ENCODE results near the gene LGALS13. TPM values are rescaled to one million over a fixed set of nuclear protein-coding genes. Genes with fewer than 3 reads are reported as not detected.

The LGALS13 gene
- total RNA-seq: not detected in 2 replicates
- not detected in 2 replicates for polyA plus RNA-seq
- polyA plus RNA-seq (2012): not detected in 2 replicates
- not detected in 2 replicates for polyA minus RNA-seq (ENCODE audit: low replicate concordance)

GRCh38 chr19:39602224-39602623, at the start of gene LGALS13:
LGALS13 (plus strand) TSS chr19:39602524; CDS start chr19:39602569, 45 bp downstream.
- H3K36me3 ChIP-seq (ENCODE audit: control insufficient read depth, insufficient read depth, low read length): no peaks in the 10 kb centered on the region
- H3K4me3 ChIP-seq (replicated peaks in 1 of 4; ENCODE audit: control extremely low read depth in 1 of 4, insufficient read depth in 1 of 4, low read depth in 3 of 4, low read length in 4 of 4): no peak within 1 kb of the TSS
- no peak within 1 kb of the TSS for H2AFZ ChIP-seq (ENCODE audit: low read length)
- no peak within 1 kb of the TSS for H3K27ac ChIP-seq (ENCODE audit: insufficient read depth, low read length)
- H3K27me3 ChIP-seq (ENCODE audit: control insufficient read depth, insufficient read depth, low read length): no peaks in the 10 kb centered on the region
- H3K79me2 ChIP-seq (ENCODE audit: control insufficient read depth, insufficient read depth, low read length): no peaks in the 10 kb centered on the region
- H4K20me1 ChIP-seq (ENCODE audit: control insufficient read depth, extremely low read depth, insufficient read depth, low read length): no peaks in the 10 kb centered on the region
- H3K4me1 ChIP-seq (ENCODE audit: control insufficient read depth, extremely low read depth, insufficient read depth, low read length): no peaks in the 10 kb centered on the region
- DNase-seq (ENCODE audit: low read depth in 2 of 2): no peak
- H3K9me3 ChIP-seq (ENCODE audit: control insufficient read depth, insufficient read depth, low read depth, low read length): no peaks in the 10 kb centered on the region
- H3K9ac ChIP-seq (ENCODE audit: insufficient read depth, low read length): no peak within 1 kb of the TSS
- H3K4me2 ChIP-seq (ENCODE audit: extremely low read depth, insufficient read depth, low read length): no peak within 1 kb of the TSS
- TF ChIP-seq EZH2 (IDR thresholded peaks at IDR 0.05; ENCODE audit: low read length, missing control alignments) (no peak), CTCF (conservative IDR thresholded peaks at IDR 0.05 in 1 of 2, IDR thresholded peaks at IDR 0.05 in 1 of 2; ENCODE audit: low read depth in 1 of 2, low read length in 2 of 2) (no peak)

GRCh38 chr19:39553082-39553652, 49.2 kb upstream of the LGALS13 start:
- no peak for DNase-seq (ENCODE audit: low read depth in 2 of 2)
- H3K4me2 ChIP-seq (ENCODE audit: extremely low read depth, insufficient read depth, low read length): no peak overlapping the region
- H3K4me1 ChIP-seq (ENCODE audit: control insufficient read depth, extremely low read depth, insufficient read depth, low read length): no peaks in the 10 kb centered on the region
- no peak overlapping the region for H2AFZ ChIP-seq (ENCODE audit: low read length)
- no peak overlapping the region for H3K9ac ChIP-seq (ENCODE audit: insufficient read depth, low read length)
- TF ChIP-seq CTCF (conservative IDR thresholded peaks at IDR 0.05 in 1 of 2, IDR thresholded peaks at IDR 0.05 in 1 of 2; ENCODE audit: low read depth in 1 of 2, low read length in 2 of 2) (no peak), EZH2 (IDR thresholded peaks at IDR 0.05; ENCODE audit: low read length, missing control alignments) (no peak)
- no peaks in the 10 kb centered on the region for H4K20me1 ChIP-seq (ENCODE audit: control insufficient read depth, extremely low read depth, insufficient read depth, low read length)
- H3K27me3 ChIP-seq (ENCODE audit: control insufficient read depth, insufficient read depth, low read length): no peaks in the 10 kb centered on the region
- no peaks in the 10 kb centered on the region for H3K9me3 ChIP-seq (ENCODE audit: control insufficient read depth, insufficient read depth, low read depth, low read length)
- H3K27ac ChIP-seq (ENCODE audit: insufficient read depth, low read length): no peak overlapping the region
- no peaks in the 10 kb centered on the region for H3K79me2 ChIP-seq (ENCODE audit: control insufficient read depth, insufficient read depth, low read length)
- H3K4me3 ChIP-seq (replicated peaks in 1 of 4; ENCODE audit: control extremely low read depth in 1 of 4, insufficient read depth in 1 of 4, low read depth in 3 of 4, low read length in 4 of 4): no peak overlapping the region
- H3K36me3 ChIP-seq (ENCODE audit: control insufficient read depth, insufficient read depth, low read length): no peaks in the 10 kb centered on the region

- Histone ChIP-seq H3K36me3 (ENCODE audit: control insufficient read depth, insufficient read depth, low read length) (no peaks in the 10 kb centered on the region), H3K27me3 (ENCODE audit: control insufficient read depth, insufficient read depth, low read length) (peaks cover 4% of the 10 kb centered on the region), H4K20me1 (ENCODE audit: control insufficient read depth, extremely low read depth, insufficient read depth, low read length) (no peaks in the 10 kb centered on the region), H3K4me3 (replicated peaks in 1 of 4; ENCODE audit: control extremely low read depth in 1 of 4, insufficient read depth in 1 of 4, low read depth in 3 of 4, low read length in 4 of 4) (no peak overlapping the region), H3K4me2 (ENCODE audit: extremely low read depth, insufficient read depth, low read length) (no peak overlapping the region), H3K9ac (ENCODE audit: insufficient read depth, low read length) (no peak overlapping the region), H2AFZ (ENCODE audit: low read length) (no peak overlapping the region), H3K79me2 (ENCODE audit: control insufficient read depth, insufficient read depth, low read length) (no peaks in the 10 kb centered on the region), H3K4me1 (ENCODE audit: control insufficient read depth, extremely low read depth, insufficient read depth, low read length) (no peaks in the 10 kb centered on the region), H3K9me3 (ENCODE audit: control insufficient read depth, insufficient read depth, low read depth, low read length) (no peaks in the 10 kb centered on the region), H3K27ac (ENCODE audit: insufficient read depth, low read length) (no peak overlapping the region)
- TF ChIP-seq CTCF (conservative IDR thresholded peaks at IDR 0.05 in 1 of 2, IDR thresholded peaks at IDR 0.05 in 1 of 2; ENCODE audit: low read depth in 1 of 2, low read length in 2 of 2) (no peak), EZH2 (IDR thresholded peaks at IDR 0.05; ENCODE audit: low read length, missing control alignments) (no peak)
- DNase-seq (ENCODE audit: low read depth in 2 of 2): no peak
Measured at GRCh38 chr19:39554701-39555311, 47.5 kb upstream of the LGALS13 start.
